ENCODE measurements around the gene FAM149A. TPM values are rescaled to one million over a fixed set of nuclear protein-coding genes. Genes with fewer than 3 reads are reported as not detected.

FAM149A gene
- total and polyA plus RNA-seq, 8 donors = 11.9 to 31.4 (median 20.6) TPM

DNA sequence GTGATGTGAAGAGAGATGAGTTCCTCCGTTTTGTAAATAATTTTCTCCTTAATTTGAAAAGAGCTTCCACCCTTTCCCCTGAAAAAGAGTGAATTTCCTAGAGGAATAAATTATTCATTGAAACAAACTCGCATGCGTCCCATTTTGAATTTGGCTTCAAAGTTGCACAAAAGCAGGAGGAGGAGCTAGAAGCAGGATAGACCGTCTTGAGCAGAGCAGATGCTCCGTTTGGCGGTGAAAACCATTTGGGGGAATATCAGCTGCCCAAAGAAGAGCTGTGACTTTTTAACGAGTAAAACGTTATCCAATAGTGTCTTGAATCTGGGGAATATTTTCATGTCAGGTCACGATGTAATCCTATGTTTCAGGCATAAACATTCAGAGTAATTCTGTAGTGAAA is 42.0 kb downstream of the FAM149A start:
- H3K27me3 ChIP-seq = no peaks in the 10 kb centered on the region
- intact Hi-C loops (cut with DNase I) = loop anchor here in 1 of 3 donors (10.0 kb wide), 1 partner anchor 72 kb away; no protein-coding TSS in a partner anchor
- DNase-seq (no peak), FAIRE-seq (no peak), ATAC-seq (no peak)
- TF ChIP-seq, protein P1, sequence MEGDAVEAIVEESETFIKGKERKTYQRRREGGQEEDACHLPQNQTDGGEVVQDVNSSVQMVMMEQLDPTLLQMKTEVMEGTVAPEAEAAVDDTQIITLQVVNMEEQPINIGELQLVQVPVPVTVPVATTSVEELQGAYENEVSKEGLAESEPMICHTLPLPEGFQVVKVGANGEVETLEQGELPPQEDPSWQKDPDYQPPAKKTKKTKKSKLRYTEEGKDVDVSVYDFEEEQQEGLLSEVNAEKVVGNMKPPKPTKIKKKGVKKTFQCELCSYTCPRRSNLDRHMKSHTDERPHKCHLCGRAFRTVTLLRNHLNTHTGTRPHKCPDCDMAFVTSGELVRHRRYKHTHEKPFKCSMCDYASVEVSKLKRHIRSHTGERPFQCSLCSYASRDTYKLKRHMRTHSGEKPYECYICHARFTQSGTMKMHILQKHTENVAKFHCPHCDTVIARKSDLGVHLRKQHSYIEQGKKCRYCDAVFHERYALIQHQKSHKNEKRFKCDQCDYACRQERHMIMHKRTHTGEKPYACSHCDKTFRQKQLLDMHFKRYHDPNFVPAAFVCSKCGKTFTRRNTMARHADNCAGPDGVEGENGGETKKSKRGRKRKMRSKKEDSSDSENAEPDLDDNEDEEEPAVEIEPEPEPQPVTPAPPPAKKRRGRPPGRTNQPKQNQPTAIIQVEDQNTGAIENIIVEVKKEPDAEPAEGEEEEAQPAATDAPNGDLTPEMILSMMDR (IDR thresholded peaks at IDR 0.05) = no peak
- no peaks in the 10 kb centered on the region for H3K36me3 ChIP-seq
- WGBS, 2 donors = 82% methylated on average over 9 of the region's 9 CpGs
- peak overlapping the region in 2 of 4 donors; percentile 86 to 87 for H3K27ac ChIP-seq
- H3K9me3 ChIP-seq = no peaks in the 10 kb centered on the region
- H3K4me3 ChIP-seq = no peak overlapping the region
- H3K4me1 ChIP-seq = peaks cover 0 to 5% (median 0%) of the 10 kb centered on the region in 3 donors

DNA sequence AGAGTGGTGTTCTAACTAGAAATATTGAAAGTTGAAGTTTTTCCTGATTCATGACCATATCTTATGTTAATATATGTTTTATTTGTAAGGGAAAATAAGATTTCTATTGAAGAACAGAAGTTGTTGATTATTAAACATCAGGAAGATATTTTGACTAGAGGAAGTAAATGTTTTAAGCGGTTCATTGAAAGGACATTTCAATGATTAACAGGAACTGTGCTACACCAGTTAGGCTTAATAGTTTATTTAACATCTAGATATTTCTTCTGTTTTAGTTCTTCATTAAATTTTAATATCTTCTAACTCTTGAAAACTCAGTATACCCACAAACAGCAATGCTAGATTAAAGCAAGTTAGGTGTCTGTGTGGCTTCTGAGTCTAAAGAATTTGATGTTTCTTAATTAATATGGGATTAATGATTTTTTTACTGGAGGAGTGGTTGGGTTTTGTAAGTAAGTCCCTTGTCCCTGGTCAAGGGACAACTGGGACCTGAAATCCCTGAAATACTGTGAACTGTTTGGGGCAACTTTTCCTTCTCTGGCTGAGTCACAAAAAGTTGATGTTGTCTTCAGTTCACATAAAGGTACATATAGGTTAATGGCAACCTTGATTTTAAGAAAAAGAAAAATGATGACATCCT is 44.0 kb downstream of the FAM149A start:
- Histone ChIP-seq H3K4me3 (no peak overlapping the region), H3K9me3 (no peaks in the 10 kb centered on the region), H3K27ac (peak overlapping the region in 3 of 4 donors; percentile 30 to 76 (median 75)), H3K36me3 (peaks cover 0 to 7% (median 0%) of the 10 kb centered on the region in 3 donors), H3K4me1 (peaks cover 0 to 5% (median 0%) of the 10 kb centered on the region in 3 donors), H3K27me3 (no peaks in the 10 kb centered on the region)
- DNase-seq = no peak
- WGBS, 2 donors = 46% methylated on average over 1 of the region's 1 CpG
- ATAC-seq = no peak
- intact Hi-C loops (cut with DNase I) = loop anchor here in 1 of 3 donors (10.0 kb wide), 1 partner anchor 74 kb away; no protein-coding TSS in a partner anchor
- TF ChIP-seq, protein P1 (IDR thresholded peaks at IDR 0.05) = no peak
- peak; percentile 29 for FAIRE-seq

DNA sequence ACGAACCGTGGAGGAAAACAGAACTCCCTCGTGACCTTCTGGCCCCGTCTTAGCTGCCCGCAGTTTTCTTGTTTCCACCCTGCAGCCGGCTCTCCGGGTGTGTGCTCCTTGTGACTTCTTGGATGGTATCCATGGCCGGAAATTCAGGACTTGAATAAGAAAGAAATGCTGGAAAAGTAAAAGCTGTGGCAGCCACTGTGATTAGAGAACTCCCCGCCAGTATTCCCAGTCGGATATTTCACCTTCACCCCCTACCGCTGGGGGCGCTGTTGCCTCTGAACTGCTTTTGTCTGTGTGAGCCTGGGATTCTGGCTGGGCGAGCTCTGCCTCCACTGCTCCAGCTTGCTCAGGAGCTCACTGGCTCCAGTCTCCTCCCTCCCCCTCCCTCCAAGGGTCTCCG is 45.4 kb downstream of the FAM149A start:
- H3K36me3 ChIP-seq = peaks cover 0 to 9% (median 4%) of the 10 kb centered on the region in 3 donors
- intact Hi-C loops (cut with DNase I) = loop anchor here in 1 of 3 donors (10.0 kb wide), 1 partner anchor 75 kb away; no protein-coding TSS in a partner anchor
- TF ChIP-seq, protein P1 (IDR thresholded peaks at IDR 0.05) = peak in 3 of 4 donors; percentile 33 to 65 (median 44)
- FAIRE-seq = no peak
- H3K9me3 ChIP-seq = no peaks in the 10 kb centered on the region
- H3K4me3 ChIP-seq = peak overlapping the region in 1 of 4 donors; percentile 2
- 43 to 57% methylated on average over 14 of the region's 14 CpGs for WGBS, 2 donors
- peak in 3 of 4 donors; percentile 50 to 68 (median 62) for ATAC-seq
- peak overlapping the region in 3 of 4 donors; percentile 7 to 76 (median 75) for H3K27ac ChIP-seq
- no peaks in the 10 kb centered on the region for H3K27me3 ChIP-seq
- peaks cover 0 to 2% (median 0%) of the 10 kb centered on the region in 3 donors for H3K4me1 ChIP-seq
- peak in 3 of 6 donors; percentile 38 to 73 (median 51) for DNase-seq

DNA sequence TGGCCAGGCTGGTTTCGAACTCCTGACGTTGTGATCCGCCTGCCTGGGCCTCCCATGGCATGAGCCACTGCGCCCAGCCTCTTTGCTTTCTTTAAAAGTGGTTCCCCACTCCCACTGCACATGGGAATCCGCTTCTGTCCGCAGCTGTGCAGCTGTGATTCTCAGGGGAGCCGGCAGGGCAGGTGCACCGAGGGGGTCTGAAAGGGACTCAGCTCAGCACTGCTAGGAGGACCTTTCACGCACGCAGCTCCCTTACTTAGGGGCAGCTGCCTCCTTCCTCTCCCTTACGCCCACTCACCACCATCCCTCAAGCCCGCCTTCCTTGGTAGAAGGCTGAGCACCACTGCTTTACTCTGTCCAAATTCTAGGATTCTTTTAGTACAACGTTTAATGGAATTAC is 46.4 kb downstream of the FAM149A start:
- Histone ChIP-seq H3K27me3 (no peaks in the 10 kb centered on the region), H3K9me3 (no peaks in the 10 kb centered on the region), H3K27ac (no peak overlapping the region), H3K4me1 (peaks cover 0 to 2% (median 0%) of the 10 kb centered on the region in 3 donors), H3K4me3 (no peak overlapping the region), H3K36me3 (peaks cover 2 to 12% (median 4%) of the 10 kb centered on the region in 3 donors)
- no peak for ATAC-seq
- TF ChIP-seq, protein P1 (IDR thresholded peaks at IDR 0.05) = no peak
- no peak for DNase-seq
- no peak for FAIRE-seq
- intact Hi-C loops (cut with DNase I) = no loop called here
- 89 to 91% methylated on average over 13 of the region's 13 CpGs for WGBS, 2 donors

DNA sequence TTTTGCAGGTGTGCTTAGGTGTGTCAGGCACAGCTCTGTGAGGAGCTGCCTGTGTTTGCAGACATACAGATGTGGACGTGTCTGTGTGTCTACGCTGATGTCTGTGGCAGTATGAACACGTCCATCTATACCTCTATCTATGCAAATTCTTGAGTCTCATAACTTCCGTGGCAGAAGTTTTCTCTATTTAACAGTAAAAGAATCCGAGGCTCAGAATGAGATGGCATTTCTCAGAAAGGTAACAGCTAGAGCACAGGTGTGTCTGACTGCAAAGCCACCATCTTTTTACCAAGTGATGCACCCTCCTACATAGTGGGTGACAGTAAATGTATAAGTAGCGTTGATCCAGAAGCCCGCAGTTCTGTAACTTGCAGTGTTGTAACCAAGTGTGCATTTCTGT is 47.0 kb downstream of the FAM149A start:
- intact Hi-C loops (cut with DNase I) = no loop called here
- ATAC-seq = no peak
- H3K27ac ChIP-seq = no peak overlapping the region
- peaks cover 0 to 2% (median 0%) of the 10 kb centered on the region in 3 donors for H3K4me1 ChIP-seq
- no peaks in the 10 kb centered on the region for H3K9me3 ChIP-seq
- 88 to 92% methylated on average over 7 of the region's 7 CpGs for WGBS, 2 donors
- peaks cover 2 to 15% (median 4%) of the 10 kb centered on the region in 3 donors for H3K36me3 ChIP-seq
- DNase-seq = no peak
- no peaks in the 10 kb centered on the region for H3K27me3 ChIP-seq
- TF ChIP-seq, protein P1 (IDR thresholded peaks at IDR 0.05) = no peak
- H3K4me3 ChIP-seq = no peak overlapping the region
- FAIRE-seq = no peak
